Tibial nerve (tissue), 4 donors: ENCODE data around the gene PFAS. TPM values are rescaled to one million over a fixed set of nuclear protein-coding genes. Genes with fewer than 3 reads are reported as not detected.

Experiments
- DNase-seq, 2 donors: peaks; one replicate each; pipeline ENCODE4 v3.0.0-alpha.2; 2019; ENCODE audit warnings: low spot score in 2 of 2
- H3K27ac ChIP-seq, 4 donors: fragments of 200-600 bp; sonication (generic) in 3 of 4; one replicate each; pipeline ENCODE4 v1.5.1; 2017 to 2019; ENCODE audit warnings: mild to moderate bottlenecking in 1 of 4
- H3K27me3 ChIP-seq, 2 donors: fragments of 200-600 bp; sonication (generic) in 1 of 2; one replicate each; pipeline versions ENCODE4 v1.5.1 to v1.6.0; 2017 to 2019
- H3K36me3 ChIP-seq, 3 donors: fragments of 200-600 bp; sonication (generic); one replicate each; pipeline ENCODE4 v1.5.1; 2018 to 2019
- H3K4me1 ChIP-seq, 4 donors: fragments of 200-600 bp; sonication (generic) in 3 of 4; one replicate each; pipeline ENCODE4 v1.5.1; 2017 to 2019
- H3K4me3 ChIP-seq, 4 donors: fragments of 200-600 bp; sonication (generic) in 3 of 4; one replicate each; pipeline ENCODE4 v1.5.1; 2017 to 2019; ENCODE audit warnings: mild to moderate bottlenecking in 1 of 4, moderate library complexity in 1 of 4
- H3K9me3 ChIP-seq, 4 donors: fragments of 200-600 bp; sonication (generic) in 3 of 4; one replicate each; pipeline ENCODE4 v1.5.1; 2017 to 2019
- CTCF ChIP-seq, 5 experiments: fragments of 200-600 bp in 3 of 5; fragments of 450-650 bp in 2 of 5; sonication (generic) in 3 of 5; IDR thresholded peaks; one replicate each; pipeline ENCODE4 v1.5.1; 2016 to 2019; ENCODE audit warnings: antibody characterized with exemption in 5 of 5, mild to moderate bottlenecking in 3 of 5, moderate library complexity in 2 of 5
- EP300 ChIP-seq, 2 donors: sonication (generic); formaldehyde crosslinking; IDR thresholded peaks; one replicate each; pipeline ENCODE4 v1.6.1; 2017; ENCODE audit warnings: antibody characterized with exemption in 2 of 2, mild to moderate bottlenecking in 1 of 2
- POLR2A ChIP-seq, 2 donors: fragments of 450-650 bp; IDR thresholded peaks; one replicate each; pipeline ENCODE4 v1.6.1; 2017; ENCODE audit warnings: antibody characterized with exemption in 2 of 2, mild to moderate bottlenecking in 2 of 2, moderate library complexity in 2 of 2
- WGBS, 2 donors: methylation state at CpG; one replicate each; pipeline ENCODE4 v1.1.5; 2018; 5-methylcytosine and 5-hydroxymethylcytosine counted together
- total RNA-seq, 4 donors: library from RNA; depleted of rRNA; stranded (reverse); fragments of >200 nt; gene quantifications; one replicate each; pipeline ENCODE4 v1.1.0, GENCODE V29; 2016

Gene PFAS
- total RNA-seq, 4 donors from 2014 or later: 19.2 to 39.9 (median 29.5) TPM

GRCh38 chr17:8285270-8286181 is 36.4 kb downstream of the PFAS start:
- Histone ChIP-seq H3K4me1 (peaks cover 0 to 22% (median 4%) of the 10 kb centered on the region in 4 donors), H3K27me3 (no peaks in the 10 kb centered on the region), H3K36me3 (no peaks in the 10 kb centered on the region), H3K9me3 (no peaks in the 10 kb centered on the region), H3K4me3 (no peak overlapping the region), H3K27ac (no peak overlapping the region)
- WGBS, 2 donors: 72 to 73% methylated on average over 9 to 10 of the region's 10 CpGs
- DNase-seq: no peak
- no peak for TF ChIP-seq CTCF (IDR thresholded peaks at IDR 0.05)

- no peaks in the 10 kb centered on the region for H3K36me3 ChIP-seq
- H3K27ac ChIP-seq: peak overlapping the region; percentile 92 to 97 (median 92)
- no peaks in the 10 kb centered on the region for H3K9me3 ChIP-seq
- H3K27me3 ChIP-seq: no peaks in the 10 kb centered on the region
- peak in 1 of 2 donors; percentile 15 for DNase-seq
- H3K4me3 ChIP-seq: peak overlapping the region; percentile 73 to 84 (median 84)
- TF ChIP-seq POLR2A (IDR thresholded peaks at IDR 0.05) (no peak), EP300 (IDR thresholded peaks at IDR 0.05) (no peak), CTCF (IDR thresholded peaks at IDR 0.05) (no peak)
- WGBS, 2 donors: 33 to 34% methylated on average over 19 of the region's 19 CpGs
- H3K4me1 ChIP-seq: peaks cover 0 to 22% (median 4%) of the 10 kb centered on the region in 4 donors
These were observed 38.7 kb downstream of the PFAS start for GRCh38 chr17:8287651-8288335.

DNA sequence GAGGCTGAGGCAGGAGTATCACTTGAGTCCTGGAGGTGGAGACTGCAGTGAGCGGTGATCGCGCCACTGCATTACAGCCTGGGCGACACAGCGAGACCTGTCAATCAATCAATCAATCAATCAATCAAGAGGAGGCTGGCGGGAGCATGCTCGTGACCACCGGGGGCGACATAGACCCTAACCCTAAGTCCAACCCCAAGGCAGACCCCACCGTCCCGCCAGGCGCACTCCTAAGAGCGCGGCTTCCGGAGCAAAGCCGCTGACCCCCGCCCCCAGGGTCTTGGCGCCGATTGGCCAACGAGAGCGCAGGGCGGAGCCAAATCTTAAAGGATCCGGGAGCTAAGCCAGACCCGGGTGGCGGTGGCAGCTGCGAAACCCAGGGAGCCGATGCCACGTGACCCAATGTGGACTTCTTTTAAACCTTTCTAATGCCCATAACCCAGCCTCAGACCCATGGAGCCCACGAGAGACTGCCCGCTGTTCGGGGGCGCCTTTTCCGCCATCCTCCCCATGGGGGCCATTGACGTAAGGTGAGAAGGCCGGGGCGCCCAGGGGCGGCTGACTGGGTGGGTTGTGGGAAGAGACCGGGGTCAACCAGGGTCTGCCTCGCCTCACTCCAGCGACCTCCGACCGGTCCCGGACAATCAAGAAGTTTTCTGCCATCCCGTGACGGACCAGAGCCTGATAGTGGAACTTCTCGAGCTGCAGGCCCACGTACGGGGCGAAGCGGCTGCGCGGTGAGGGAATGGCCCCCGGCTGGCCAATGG is 39.4 kb downstream of the PFAS start, which contains the start of gene RANGRF:
Gene RANGRF (plus strand): TSS at position 335 of the 767 bp plus-strand sequence. CDS start 119 bp downstream, at position 454.
- peak; percentile 80 to 87 for DNase-seq
- Histone ChIP-seq H3K27ac (peak within 1 kb of the TSS; percentile 92 to 97 (median 92)), H3K36me3 (no peaks in the 10 kb centered on the region), H3K9me3 (no peaks in the 10 kb centered on the region), H3K27me3 (no peaks in the 10 kb centered on the region), H3K4me3 (peak within 1 kb of the TSS; percentile 73 to 84 (median 84)), H3K4me1 (peaks cover 0 to 22% (median 4%) of the 10 kb centered on the region in 4 donors)
- 0 to 1% methylated on average over 18 to 52 of the region's 53 CpGs for WGBS, 2 donors
- TF ChIP-seq POLR2A (IDR thresholded peaks at IDR 0.05) (peak; percentile 33 to 59), CTCF (IDR thresholded peaks at IDR 0.05) (peak in 1 of 5 experiments; percentile 13), EP300 (IDR thresholded peaks at IDR 0.05) (peak; percentile 24 to 83)

- 1 to 3% methylated on average over 12 to 13 of the region's 17 CpGs for WGBS, 2 donors
- H3K27me3 ChIP-seq: no peaks in the 10 kb centered on the region
- H3K4me3 ChIP-seq: peak overlapping the region; percentile 73 to 84 (median 84)
- H3K9me3 ChIP-seq: no peaks in the 10 kb centered on the region
- no peaks in the 10 kb centered on the region for H3K36me3 ChIP-seq
- peaks cover 0 to 24% (median 4%) of the 10 kb centered on the region in 4 donors for H3K4me1 ChIP-seq
- H3K27ac ChIP-seq: peak overlapping the region; percentile 92 to 97 (median 92)
- peak in 1 of 2 donors; percentile 50 for DNase-seq
- TF ChIP-seq CTCF (IDR thresholded peaks at IDR 0.05) (no peak), EP300 (IDR thresholded peaks at IDR 0.05) (no peak), POLR2A (IDR thresholded peaks at IDR 0.05) (no peak)
These were observed 40.0 kb downstream of the PFAS start for GRCh38 chr17:8289103-8289397.
